Hepatocyte (in vitro differentiated cells): ENCODE results near the gene ZNF865.

Source experiments
- EZH2 ChIP-seq: fragments of 200-600 bp; sonication (generic); IDR thresholded peaks from 2 replicates; pipeline ENCODE4 v1.6.1; 2016; ENCODE audit warnings: antibody characterized with exemption, mild to moderate bottlenecking, borderline replicate concordance
- EZH2phosphoT487 ChIP-seq: fragments of 200-600 bp; sonication (generic); IDR thresholded peaks from one replicate; pipeline ENCODE4 v1.6.1; 2018; ENCODE audit warnings: antibody characterized with exemption, mild to moderate bottlenecking, low read depth, moderate library complexity; ENCODE audit not compliant: unreplicated experiment, severe bottlenecking
- TF ChIP-seq, protein P1 (sequence below): fragments of 200-600 bp; sonication (generic); IDR thresholded peaks from 2 replicates; pipeline ENCODE4 v1.5.1; 2016; ENCODE audit warnings: antibody characterized with exemption, mild to moderate bottlenecking; ENCODE audit not compliant: poor library complexity

DNA sequence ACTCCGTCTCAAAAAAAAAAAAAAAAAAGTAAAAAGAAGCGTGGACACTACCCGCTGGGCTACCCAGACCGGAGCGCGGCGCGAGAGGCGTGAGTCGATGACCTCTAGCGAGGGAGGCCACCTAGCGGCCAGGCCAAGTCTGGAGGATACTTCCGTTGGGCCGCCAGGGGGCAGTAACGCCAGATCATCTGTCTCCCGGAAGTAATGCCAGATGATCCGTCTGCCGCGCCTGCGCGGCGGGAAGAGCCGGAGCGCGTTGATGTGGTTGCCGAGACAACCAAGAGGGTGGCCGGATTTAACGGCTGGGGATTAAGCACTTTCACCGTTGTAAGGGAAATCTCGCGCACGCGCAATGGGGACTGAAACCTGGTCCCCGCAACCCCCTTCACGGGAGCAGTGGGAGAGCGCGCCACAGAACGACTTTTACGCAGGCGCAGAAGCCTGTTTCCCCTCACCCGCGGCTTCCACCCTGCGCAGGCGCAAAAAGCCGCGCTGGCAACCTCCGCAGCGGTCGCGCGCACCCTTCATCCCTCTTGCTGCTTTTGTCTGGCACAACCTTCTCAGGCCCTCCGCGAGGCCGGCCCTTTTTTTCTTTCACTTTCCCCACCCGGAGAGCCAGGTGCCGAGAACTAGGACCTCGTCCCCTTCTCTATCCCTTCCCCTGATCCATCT, 48.3 kb downstream of the ZNF865 start:
- TF ChIP-seq, protein P1, sequence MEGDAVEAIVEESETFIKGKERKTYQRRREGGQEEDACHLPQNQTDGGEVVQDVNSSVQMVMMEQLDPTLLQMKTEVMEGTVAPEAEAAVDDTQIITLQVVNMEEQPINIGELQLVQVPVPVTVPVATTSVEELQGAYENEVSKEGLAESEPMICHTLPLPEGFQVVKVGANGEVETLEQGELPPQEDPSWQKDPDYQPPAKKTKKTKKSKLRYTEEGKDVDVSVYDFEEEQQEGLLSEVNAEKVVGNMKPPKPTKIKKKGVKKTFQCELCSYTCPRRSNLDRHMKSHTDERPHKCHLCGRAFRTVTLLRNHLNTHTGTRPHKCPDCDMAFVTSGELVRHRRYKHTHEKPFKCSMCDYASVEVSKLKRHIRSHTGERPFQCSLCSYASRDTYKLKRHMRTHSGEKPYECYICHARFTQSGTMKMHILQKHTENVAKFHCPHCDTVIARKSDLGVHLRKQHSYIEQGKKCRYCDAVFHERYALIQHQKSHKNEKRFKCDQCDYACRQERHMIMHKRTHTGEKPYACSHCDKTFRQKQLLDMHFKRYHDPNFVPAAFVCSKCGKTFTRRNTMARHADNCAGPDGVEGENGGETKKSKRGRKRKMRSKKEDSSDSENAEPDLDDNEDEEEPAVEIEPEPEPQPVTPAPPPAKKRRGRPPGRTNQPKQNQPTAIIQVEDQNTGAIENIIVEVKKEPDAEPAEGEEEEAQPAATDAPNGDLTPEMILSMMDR = peak; percentile 100
- TF ChIP-seq EZH2 (no peak), EZH2phosphoT487 (no peak)
